Kidney capillary endothelial cell (primary cell): ENCODE data around the gene ERLIN1.
A peak's percentile ranks its signal among the peaks of the same experiment; 100 is the strongest.

ENCODE experiments used
- DNase-seq: peaks from one replicate; pipeline ENCODE4 v3.0.0-alpha.2; 2018; ENCODE audit warnings: low spot score

Gene ERLIN1

GRCh38 chr10:100185364-100186252 is at the start of gene ERLIN1:
ERLIN1 (minus strand) TSS chr10:100186029; CDS start chr10:100185626, 403 bp downstream.
- peak; percentile 91 for DNase-seq

- DNase-seq, result no peak
Measured at GRCh38 chr10:100232101-100232500, 46.3 kb upstream of the ERLIN1 start.

- DNase-seq, result no peak
Measured at GRCh38 chr10:100229819-100230422, 44.1 kb upstream of the ERLIN1 start.

- no peak for DNase-seq
Measured at GRCh38 chr10:100223879-100224278, 38.0 kb upstream of the ERLIN1 start.

- no peak for DNase-seq
Measured at GRCh38 chr10:100222529-100222928, 36.7 kb upstream of the ERLIN1 start.

- no peak for DNase-seq
Measured at GRCh38 chr10:100216006-100216405, 30.2 kb upstream of the ERLIN1 start.

GRCh38 chr10:100209303-100209702 is 23.5 kb upstream of the ERLIN1 start:
- no peak for DNase-seq

- DNase-seq, result no peak
Measured at GRCh38 chr10:100208276-100208675, 22.4 kb upstream of the ERLIN1 start.

- no peak for DNase-seq
Measured at GRCh38 chr10:100204370-100204769, 18.5 kb upstream of the ERLIN1 start.

GRCh38 chr10:100201549-100201948 is 15.7 kb upstream of the ERLIN1 start:
- no peak for DNase-seq

GRCh38 chr10:100194711-100195110 is 8.9 kb upstream of the ERLIN1 start:
- no peak for DNase-seq

GRCh38 chr10:100192350-100192749 is 6.5 kb upstream of the ERLIN1 start:
- no peak for DNase-seq

- DNase-seq, result peak; percentile 53
Measured at GRCh38 chr10:100186253-100187212, 704 bp upstream of the ERLIN1 start.

- no peak for DNase-seq
Measured at GRCh38 chr10:100184840-100185239, 989 bp downstream of the ERLIN1 start.

- DNase-seq, result peak; percentile 10
Measured at GRCh38 chr10:100184426-100184825, 1.4 kb downstream of the ERLIN1 start.

- DNase-seq, result no peak
Measured at GRCh38 chr10:100183481-100183880, 2.3 kb downstream of the ERLIN1 start.

GRCh38 chr10:100182908-100183307 is 2.9 kb downstream of the ERLIN1 start:
- DNase-seq, result no peak

- DNase-seq, result no peak
Measured at GRCh38 chr10:100182281-100182680, 3.5 kb downstream of the ERLIN1 start.

- DNase-seq, result no peak
Measured at GRCh38 chr10:100175875-100176274, 10.0 kb downstream of the ERLIN1 start.

- no peak for DNase-seq
Measured at GRCh38 chr10:100174699-100175677, 10.8 kb downstream of the ERLIN1 start.

GRCh38 chr10:100173035-100173434 is 12.8 kb downstream of the ERLIN1 start:
- no peak for DNase-seq
